Activated T-cell treated with anti-CD3 and anti-CD28 coated beads for 4 hours (primary cell): ENCODE data around the gene CFAP58.

Experiments used
- DNase-seq: peaks from one replicate; pipeline ENCODE4 v3.0.0-alpha.2; 2020

Gene CFAP58

GRCh38 chr10:104374591-104374990 lies 21.0 kb downstream of the CFAP58 start:
- DNase-seq: no peak

GRCh38 chr10:104376784-104377300 lies 23.2 kb downstream of the CFAP58 start:
- no peak for DNase-seq

DNA sequence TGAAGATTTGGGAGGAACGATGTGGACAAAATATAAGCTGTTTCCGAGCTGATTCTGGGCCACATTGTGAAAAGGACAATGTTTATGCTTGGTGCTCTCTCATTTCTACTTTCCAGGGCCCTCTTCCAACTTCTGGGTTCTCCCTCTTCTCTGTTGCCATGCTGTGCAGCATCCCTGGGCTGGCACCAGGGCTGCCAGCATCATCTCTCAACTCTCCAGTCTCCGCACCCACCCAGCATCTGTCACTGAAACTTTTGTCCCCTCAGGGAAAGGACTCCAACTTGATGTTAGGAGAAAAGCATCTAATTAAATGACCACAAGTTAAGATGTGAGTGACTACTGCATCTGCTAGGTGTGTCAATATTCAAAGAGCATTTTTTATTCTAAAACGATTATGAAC lies 26.7 kb downstream of the CFAP58 start:
- no peak for DNase-seq

DNA sequence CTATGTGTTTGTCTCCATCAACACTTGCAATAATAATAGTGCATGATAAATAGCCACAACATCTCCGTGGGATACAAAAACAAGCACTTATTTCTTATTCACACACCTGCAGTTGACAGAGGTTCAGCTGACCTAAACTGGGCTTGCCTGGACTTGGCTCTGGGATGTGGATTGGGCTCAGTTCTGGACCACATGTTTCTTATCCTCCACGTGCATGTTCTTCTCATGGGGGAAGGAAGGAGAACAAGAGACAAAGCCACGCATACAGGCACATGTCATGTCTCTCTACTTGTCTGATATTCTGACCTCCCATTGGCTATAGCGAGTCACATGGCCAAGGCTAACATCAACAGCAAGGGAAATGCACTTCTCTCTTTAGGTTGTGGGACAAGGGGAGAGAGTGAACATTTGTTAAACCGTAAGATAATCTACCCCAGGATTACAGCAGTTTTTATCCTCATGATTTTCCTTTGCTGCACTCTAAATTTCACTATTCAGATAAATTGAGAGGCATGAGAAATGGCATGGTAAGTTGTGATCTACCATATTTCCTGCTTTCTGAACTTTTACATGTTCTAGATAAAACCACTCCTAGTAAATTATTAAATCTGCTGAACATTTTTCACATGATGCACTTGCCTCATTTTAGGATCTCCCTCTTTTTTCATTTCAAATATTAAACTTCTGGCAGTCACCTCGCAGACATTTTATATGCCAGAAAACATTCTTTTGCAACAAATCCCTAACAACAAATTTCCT lies 33.7 kb downstream of the CFAP58 start:
- DNase-seq: no peak

DNA sequence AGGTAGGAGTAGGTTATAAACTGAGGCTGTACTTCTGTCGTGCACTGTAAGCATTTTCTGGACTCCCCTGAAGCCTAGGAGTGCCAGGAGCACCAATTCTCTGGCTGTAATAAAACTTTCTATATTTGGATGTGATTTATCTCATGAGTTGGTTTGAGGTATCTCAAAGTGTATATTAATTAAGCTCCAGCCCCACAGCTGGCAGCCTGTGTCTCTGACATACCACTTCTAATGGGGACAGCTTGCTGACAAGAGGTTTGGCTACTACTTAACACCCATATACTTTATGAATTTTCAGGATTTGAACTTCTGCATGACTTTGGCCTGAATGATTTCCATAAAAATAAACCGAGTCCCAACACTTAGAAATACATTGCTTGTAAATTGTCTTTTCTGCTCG lies 35.2 kb downstream of the CFAP58 start:
- no peak for DNase-seq

DNA sequence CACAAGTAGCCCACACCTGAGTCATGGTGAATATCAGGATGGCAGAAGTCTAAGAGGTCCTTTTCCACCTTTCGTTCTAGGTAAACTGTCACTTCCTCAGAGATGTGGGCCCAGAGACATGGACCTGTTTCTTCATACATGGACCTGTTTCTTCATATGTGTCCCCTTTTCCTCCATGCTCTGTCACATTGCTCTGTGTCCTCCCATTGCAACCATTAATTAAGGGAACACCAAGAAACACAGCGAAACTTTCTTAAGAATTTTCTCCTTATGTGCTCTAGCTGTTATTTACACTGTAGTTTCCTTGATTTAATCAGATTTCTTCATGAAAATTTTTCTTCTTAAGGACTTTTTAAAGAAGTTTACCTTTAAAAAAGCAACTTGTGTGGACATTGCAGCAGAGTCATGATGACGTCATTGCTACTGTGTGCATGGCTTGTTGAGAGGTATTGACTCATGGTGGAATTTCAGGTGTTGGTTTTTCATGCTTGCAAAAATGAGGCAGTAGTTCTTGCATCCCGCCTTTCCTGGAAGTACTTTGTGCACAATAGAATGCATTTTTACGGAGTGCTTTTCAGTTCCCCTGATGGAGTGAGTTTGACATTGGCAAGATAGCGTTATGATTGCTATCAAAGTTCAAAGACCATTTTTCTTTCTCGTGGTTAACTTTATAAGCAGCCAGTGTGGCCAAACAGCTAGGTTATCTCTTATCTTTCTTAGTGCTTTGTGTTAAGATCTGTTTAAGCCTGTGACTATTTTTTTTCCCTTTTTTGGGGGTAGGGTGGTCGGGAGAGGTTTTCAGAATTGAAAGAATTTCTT lies 37.7 kb downstream of the CFAP58 start:
- DNase-seq: no peak

DNA sequence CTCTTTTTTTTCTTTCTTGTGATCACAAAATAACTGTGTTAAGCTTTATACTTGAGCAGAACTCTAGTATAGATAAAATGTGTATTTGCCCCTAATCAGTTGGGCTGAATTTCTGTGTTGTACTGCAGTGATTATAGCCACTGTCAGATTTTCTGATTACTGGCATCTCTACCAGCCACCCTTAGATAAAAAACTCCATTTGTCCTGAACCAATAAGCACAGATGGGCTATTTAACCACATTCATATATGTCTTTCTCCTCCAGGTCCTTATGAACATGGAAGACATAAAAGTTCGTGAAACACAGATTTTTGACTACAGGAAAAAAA lies 38.3 kb downstream of the CFAP58 start:
- DNase-seq: no peak

GRCh38 chr10:104393387-104393786 lies 39.8 kb downstream of the CFAP58 start:
- no peak for DNase-seq

DNA sequence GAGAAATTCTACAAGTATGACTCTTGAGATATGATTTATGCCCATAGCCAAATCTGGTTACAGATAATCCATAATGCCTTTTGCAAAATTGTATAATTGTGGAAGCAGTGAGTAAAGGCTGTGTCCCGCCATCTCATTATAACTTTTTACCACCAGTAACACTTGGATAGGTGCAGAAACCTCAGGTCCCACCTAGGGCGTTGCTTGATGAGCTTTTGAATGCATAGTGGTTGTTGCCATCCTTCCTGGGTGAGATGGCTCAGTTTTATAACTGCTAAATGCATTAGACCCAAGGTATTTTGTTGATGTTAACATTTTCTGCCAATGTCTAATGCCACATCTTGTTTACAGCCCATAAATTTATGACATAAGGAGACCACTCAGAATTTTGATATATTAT lies 42.9 kb downstream of the CFAP58 start:
- no peak for DNase-seq

GRCh38 chr10:104403636-104404035 lies 50.0 kb downstream of the CFAP58 start:
- DNase-seq: no peak

DNA sequence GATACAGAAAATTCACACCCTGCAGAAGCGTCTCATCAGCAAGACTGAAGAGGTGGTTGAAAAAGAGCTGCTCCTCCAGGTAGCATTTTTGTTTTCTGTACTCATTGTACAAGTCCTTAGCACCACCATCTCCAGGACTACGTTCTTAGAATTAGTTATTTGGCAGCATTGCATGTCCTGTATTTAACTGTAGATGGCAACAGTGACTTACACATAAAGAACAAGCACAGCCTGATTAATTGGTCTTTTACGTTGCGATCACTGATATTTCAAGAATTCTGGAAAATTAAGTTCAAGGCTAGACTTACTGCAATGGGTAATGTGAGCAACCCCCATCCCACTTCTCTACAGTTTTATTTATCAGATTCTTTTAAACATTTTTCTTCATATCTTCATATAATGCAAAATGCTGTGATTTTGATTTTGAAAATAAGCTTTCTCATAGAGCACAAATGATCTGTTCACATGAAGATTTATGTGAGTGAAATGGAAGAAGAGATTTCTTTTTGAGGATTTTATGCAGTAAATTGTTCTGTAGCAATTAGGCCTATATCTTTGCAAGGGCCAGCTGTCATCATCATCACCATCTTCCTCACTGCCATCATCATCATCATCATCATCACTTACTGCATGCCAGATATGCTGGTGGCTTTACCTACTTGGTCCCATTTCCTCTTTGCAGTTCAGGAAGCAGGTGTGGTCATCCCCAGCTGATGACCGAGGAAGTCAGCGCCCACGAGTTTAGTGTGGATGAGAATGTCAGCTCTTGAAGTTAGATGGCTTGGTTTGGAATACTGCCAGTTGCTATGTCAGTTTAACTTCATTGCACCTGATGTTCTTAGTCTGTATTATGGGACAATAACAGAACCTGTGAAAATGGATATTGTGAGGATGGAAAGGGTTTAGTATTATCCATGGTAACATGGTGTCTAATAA lies 53.4 kb downstream of the CFAP58 start:
- DNase-seq: no peak

DNA sequence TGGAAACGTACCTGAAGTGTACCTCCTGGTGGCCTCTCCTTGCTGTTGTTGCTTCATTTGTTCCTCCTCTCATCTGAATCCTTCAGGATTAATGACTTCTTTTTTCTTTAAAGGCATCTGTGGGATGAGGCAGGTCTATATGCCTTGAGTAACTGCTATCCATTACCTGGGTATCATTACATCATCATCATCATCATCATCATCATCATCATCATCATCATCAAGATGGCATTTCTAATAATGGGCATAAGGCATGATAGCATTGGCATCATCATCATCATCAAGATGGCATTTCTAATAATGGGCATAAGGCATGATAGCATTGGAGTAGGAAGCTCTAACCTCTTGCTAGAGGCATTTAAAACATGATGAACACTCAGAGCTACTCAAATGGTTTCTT lies 59.9 kb downstream of the CFAP58 start:
- DNase-seq: no peak

GRCh38 chr10:104415526-104416165 lies 62.0 kb downstream of the CFAP58 start:
- DNase-seq: no peak

GRCh38 chr10:104416851-104417250 lies 63.2 kb downstream of the CFAP58 start:
- no peak for DNase-seq

DNA sequence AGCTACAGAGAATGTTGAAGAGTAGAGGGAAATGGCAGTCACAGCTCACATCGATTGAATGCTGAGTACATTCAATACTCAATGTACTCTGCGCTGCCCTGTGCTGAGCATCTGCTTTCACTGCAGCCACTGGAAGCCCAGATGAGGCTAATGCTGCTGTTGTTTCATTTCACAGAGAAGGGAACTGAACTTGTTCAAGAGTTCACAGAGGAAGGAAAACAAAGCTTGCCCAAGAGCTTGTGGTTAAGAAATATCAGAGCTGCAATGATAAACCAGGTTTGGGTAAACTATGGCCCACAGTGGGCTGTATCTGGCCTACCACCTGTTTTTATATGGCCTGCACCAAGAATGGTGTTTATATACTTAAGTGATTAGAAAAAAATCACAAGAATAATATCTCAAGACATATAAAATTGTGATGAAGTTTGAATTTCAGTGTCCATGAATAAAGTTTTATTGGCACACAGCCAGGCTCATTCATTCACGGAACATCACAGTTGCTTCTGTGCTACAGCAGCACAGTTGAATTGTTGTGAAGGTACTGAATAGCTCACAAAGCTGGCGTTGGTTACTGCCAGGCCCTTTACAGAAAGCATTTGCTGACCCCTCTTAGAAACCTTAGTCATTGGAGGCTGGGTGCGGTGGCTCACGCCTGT lies 64.1 kb downstream of the CFAP58 start:
- no peak for DNase-seq

DNA sequence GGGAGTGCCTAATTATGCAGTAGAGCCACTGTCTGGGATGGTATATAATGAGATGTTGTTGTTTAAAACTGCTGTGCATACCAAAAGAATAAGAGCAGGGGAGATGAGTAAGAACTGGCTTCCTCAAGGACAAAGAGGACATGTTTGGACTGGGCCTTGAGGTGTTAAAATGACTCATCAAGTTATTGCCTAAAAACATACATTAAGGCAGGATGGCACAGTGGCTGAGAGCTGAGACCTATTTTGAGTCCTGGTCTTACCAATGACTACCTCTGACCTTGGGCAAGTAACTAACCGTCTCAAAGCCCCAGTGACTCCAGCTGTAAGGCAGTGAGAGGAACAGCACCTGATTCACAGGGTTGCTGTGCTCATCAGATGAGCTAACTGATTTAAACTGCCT lies 71.1 kb downstream of the CFAP58 start:
- DNase-seq: no peak

GRCh38 chr10:104427989-104428388 lies 74.4 kb downstream of the CFAP58 start:
- DNase-seq: no peak

DNA sequence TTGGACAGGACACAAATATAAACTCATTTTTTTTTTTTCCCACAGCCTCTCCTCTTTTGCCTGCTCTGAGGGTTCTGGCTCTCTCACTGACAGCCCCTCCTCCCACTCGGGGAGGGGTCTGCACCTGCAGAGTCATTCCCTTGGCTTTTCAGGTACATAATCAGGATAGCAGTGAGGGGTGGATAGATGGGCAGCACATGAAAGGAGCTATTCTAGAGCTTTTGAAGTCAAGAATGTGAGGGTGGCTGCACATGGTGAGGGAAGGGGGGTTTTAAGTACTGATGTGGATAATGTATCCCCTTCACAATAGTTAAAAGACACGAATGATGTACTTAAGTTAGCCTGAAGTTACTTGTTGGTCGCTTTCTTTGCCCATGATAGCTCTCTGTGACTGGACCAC lies 76.2 kb downstream of the CFAP58 start:
- no peak for DNase-seq

DNA sequence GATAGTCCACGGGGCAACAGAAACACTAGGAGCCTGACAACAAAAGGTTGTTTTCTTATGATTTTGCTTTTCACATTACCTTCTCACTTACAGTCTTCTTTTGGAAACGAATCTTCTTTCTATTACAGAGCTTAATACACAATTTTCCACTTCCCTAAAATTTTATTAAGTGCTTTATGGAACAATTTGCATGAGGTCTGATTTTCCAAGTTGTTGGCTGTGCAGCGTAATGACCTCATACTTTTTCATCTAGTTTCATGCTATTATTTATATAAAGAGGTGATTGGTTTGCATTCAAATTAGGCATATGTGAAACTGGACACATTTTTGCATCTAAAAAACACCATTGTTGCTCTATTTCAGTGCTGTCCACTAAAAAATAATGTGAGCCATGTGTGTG lies 76.7 kb downstream of the CFAP58 start:
- no peak for DNase-seq

DNA sequence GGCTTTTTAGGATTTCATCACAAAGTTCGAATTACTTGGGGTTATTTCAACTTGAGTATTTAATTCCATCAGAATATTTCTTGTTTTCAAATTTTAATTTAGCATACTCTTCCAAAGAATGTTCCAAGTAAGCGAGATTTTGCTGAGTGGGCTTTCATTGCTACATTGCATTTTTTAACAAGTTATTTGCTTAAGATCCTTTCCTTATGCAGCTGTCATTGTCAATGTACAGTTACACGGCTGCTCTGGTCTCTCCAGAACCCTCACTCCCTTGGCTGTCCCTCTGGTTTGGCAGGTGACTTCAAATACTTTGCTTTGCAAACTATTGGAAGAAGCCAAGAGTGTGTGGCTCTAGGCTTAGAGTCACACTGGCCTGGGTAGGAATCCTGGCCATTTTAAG lies 80.0 kb downstream of the CFAP58 start:
- DNase-seq: no peak

DNA sequence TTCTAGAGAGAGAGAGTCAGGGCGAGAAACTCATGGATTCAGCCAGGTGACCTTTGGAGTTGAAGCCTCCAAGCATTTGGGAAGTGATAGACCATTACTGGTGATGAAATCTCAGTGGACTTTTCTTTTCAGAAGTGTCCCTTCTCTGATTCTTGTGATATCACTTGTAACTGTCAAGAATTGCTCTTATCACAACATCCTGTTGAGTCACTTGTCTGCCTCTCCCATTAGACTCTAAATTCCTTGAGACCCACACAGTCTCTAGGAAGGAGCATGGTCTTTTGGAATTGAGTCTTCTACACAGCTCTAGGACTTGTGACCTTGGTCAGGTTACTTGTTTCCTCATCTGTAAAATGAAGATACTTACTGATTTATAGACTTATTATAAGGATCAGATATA lies 81.0 kb downstream of the CFAP58 start:
- DNase-seq: no peak

DNA sequence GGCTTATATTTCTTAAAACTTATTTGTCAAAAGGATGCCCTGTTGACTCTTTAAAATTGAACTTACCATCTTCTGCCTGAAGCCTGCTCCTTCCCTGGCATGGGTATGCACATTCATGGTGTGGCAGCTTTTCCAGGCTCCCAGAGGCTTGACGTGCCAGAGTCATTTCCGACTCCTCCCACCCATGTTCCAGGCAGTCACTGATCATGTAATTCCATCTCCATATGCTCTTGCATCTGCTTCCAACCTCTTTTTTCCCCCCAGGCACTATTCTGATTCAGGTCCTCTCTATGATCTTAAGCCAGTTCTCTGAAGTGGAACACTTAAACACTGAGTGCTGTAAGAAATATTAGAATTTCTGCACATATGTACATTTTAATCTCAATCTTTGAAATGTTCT lies 82.2 kb downstream of the CFAP58 start:
- no peak for DNase-seq
